Endothelial cell of umbilical vein (primary cell): ENCODE data around the gene DNAH6. TPM values are rescaled to one million over a fixed set of nuclear protein-coding genes. Genes with fewer than 3 reads are reported as not detected.

Source experiments
- BruUV-seq: library from RNA; stranded (reverse); fragments of 400-500 nt; replicated peaks from 2 replicates; lab custom pipeline; 2021; lab: Mats Ljungman, UMichigan
- CTCF ChIA-PET: fragments of 300-600, 350-600 bp; sonication (Branson Sonifier 250); formaldehyde crosslinking; loops from one replicate; lab custom pipeline; 2021; ENCODE audit warnings: antibody characterized with exemption, inconsistent platforms; lab: Charles Lee
- POLR2A ChIA-PET: fragments of 300-600, 350-600 bp; sonication (Branson Sonifier 250); formaldehyde crosslinking; loops from one replicate; lab custom pipeline; 2021; ENCODE audit warnings: antibody characterized with exemption, inconsistent platforms; lab: Charles Lee
- DNase-seq: peaks from one replicate; pipeline ENCODE4 v3.0.0-alpha.2; 2011; ENCODE audit warnings: low read depth, low spot score
- FAIRE-seq: peaks from 2 replicates; lab custom pipeline; 2011; peaks lifted over from hg19 to GRCh38; lab: Jason Lieb, UNC
- H2AFZ ChIP-seq: 2 replicates; pipeline ENCODE4 v1.6.0; 2012; ENCODE audit warnings: low read depth, low read length, control low read depth, inconsistent platforms
- H3K27ac ChIP-seq: 2 replicates; pipeline ENCODE4 v1.5.1; 2011; ENCODE audit warnings: low read depth, mild to moderate bottlenecking, control low read depth, low read length, moderate library complexity; ENCODE audit not compliant: insufficient read depth
- H3K27me3 ChIP-seq, 2 experiments: 2 replicates each; pipeline versions ENCODE4 v1.6.0 to v1.6.1; 2011; ENCODE audit warnings: low read length in 2 of 2, mixed read lengths in 1 of 2; ENCODE audit not compliant: control insufficient read depth in 2 of 2, insufficient read depth in 2 of 2
- H3K36me3 ChIP-seq, 2 experiments: 2 replicates in 1 of 2; 3 replicates in 1 of 2; pipeline ENCODE4 v1.5.1; 2011; ENCODE audit warnings: low read length in 2 of 2, mild to moderate bottlenecking in 1 of 2, moderate library complexity in 1 of 2; ENCODE audit not compliant: control insufficient read depth in 2 of 2, insufficient read depth in 2 of 2; ENCODE audit errors: extremely low read depth in 1 of 2
- H3K4me1 ChIP-seq: 3 replicates; pipeline ENCODE4 v1.5.1; 2011; ENCODE audit warnings: mild to moderate bottlenecking, low read length; ENCODE audit not compliant: control insufficient read depth, insufficient read depth; ENCODE audit errors: extremely low read depth
- H3K4me2 ChIP-seq: 2 replicates; pipeline ENCODE4 v1.6.1; 2011; ENCODE audit warnings: low read length, control low read depth, mixed read lengths; ENCODE audit not compliant: insufficient read depth
- H3K4me3 ChIP-seq, 3 experiments: fragments of 200-600 bp in 1 of 3; sonication (generic), shearing (Covaris generic) in 1 of 3; replicated peaks in 1 of 3; 2 replicates each; pipeline ENCODE4 v1.5.1; 2011 to 2016; ENCODE audit warnings: control low read depth in 3 of 3, low read length in 3 of 3, mild to moderate bottlenecking in 2 of 3, inconsistent platforms in 1 of 3, low read depth in 1 of 3, moderate library complexity in 1 of 3; ENCODE audit not compliant: insufficient read depth in 1 of 3
- H3K79me2 ChIP-seq: 2 replicates; pipeline ENCODE4 v1.6.0; 2012; ENCODE audit warnings: low read length, inconsistent platforms; ENCODE audit not compliant: control insufficient read depth, insufficient read depth
- H3K9ac ChIP-seq: replicated peaks from 2 replicates; pipeline ENCODE3; 2011; ENCODE audit warnings: low read length, control low read depth; ENCODE audit not compliant: insufficient read depth; ENCODE audit errors: extremely low read depth
- H3K9me1 ChIP-seq: replicated peaks from 3 replicates; pipeline ENCODE4 v1.6.0; 2011; ENCODE audit warnings: mild to moderate bottlenecking, low read length; ENCODE audit not compliant: control insufficient read depth, insufficient read depth; ENCODE audit errors: extremely low read depth
- H3K9me3 ChIP-seq: replicated peaks from 2 replicates; pipeline ENCODE4 v1.5.1; 2012; ENCODE audit warnings: low read length, inconsistent platforms; ENCODE audit not compliant: control insufficient read depth, insufficient read depth
- H4K20me1 ChIP-seq: replicated peaks from 2 replicates; pipeline ENCODE3; 2011; ENCODE audit warnings: mild to moderate bottlenecking, low read length; ENCODE audit not compliant: control insufficient read depth, insufficient read depth; ENCODE audit errors: extremely low read depth
- EZH2 ChIP-seq: IDR thresholded peaks from 2 replicates; pipeline ENCODE4 v1.6.1; 2012; ENCODE audit warnings: borderline replicate concordance, low read depth, mild to moderate bottlenecking, moderate library complexity, low read length, inconsistent platforms; ENCODE audit not compliant: severe bottlenecking
- FOS ChIP-seq: IDR thresholded peaks from 2 replicates; pipeline ENCODE4 v1.6.1; 2011; ENCODE audit warnings: mild to moderate bottlenecking, low read length, moderate library complexity, borderline replicate concordance; ENCODE audit not compliant: insufficient read depth
- GATA2 ChIP-seq: IDR thresholded peaks from 2 replicates; pipeline ENCODE4 v1.7.0; 2011; ENCODE audit warnings: low read depth, mild to moderate bottlenecking, moderate library complexity, mixed read lengths, low read length; ENCODE audit not compliant: insufficient read length, insufficient read depth
- MYC ChIP-seq: IDR thresholded peaks from one replicate; pipeline ENCODE4 v1.6.1; 2011; ENCODE audit warnings: mild to moderate bottlenecking, low read depth, low read length
- POLR2A ChIP-seq: IDR thresholded peaks from 2 replicates; pipeline ENCODE4 v1.6.1; 2012; ENCODE audit warnings: low read depth, mild to moderate bottlenecking, control low read depth, low read length
- POLR2AphosphoS5 ChIP-seq: IDR thresholded peaks from 2 replicates; pipeline ENCODE4 v1.6.1; 2012; ENCODE audit warnings: low read depth, mild to moderate bottlenecking, control low read depth, low read length, moderate library complexity; ENCODE audit not compliant: insufficient read depth
- dilution Hi-C: fragments of 300-500 bp; cut with MboI; formaldehyde crosslinking; loops from one replicate; pipeline ENCODE4 v1.15.0; 2019; ENCODE audit warnings: low sequenced_read_pairs; ENCODE audit not compliant: extremely low pct_ligation_motif_present
- intact Hi-C: fragments of 100-400 bp; cut with micrococcal nuclease; formaldehyde crosslinking; loops from one replicate; pipeline ENCODE4 v1.10.0; 2022
- polyA plus RNA-seq, 4 experiments: library from polyadenylated mRNA; depleted of rRNA in 3 of 4; stranded (reverse) in 3 of 4; unstranded in 1 of 4; fragments of >200 nt; gene quantifications; 2 replicates each; pipeline versions ENCODE4 v1.2.1 to v1.2.3, GENCODE V29; 2011 to 2012; ENCODE audit warnings: missing spikeins in 1 of 4
- total RNA-seq: library from RNA; stranded (reverse); gene quantifications from 2 replicates; pipeline ENCODE4 v1.2.3, GENCODE V29; 2021
- TF ChIP-seq, protein P1 (sequence below), 2 donors: IDR thresholded peaks; 1 replicate in 1 of 2; 2 replicates in 1 of 2; pipeline ENCODE4 v1.5.1; 2011; ENCODE audit warnings: low read length in 2 of 2, mild to moderate bottlenecking in 2 of 2, moderate library complexity in 2 of 2, control low read depth in 1 of 2, inconsistent platforms in 1 of 2, low read depth in 1 of 2; ENCODE audit not compliant: insufficient read depth in 1 of 2; ENCODE audit errors: extremely low read depth in 1 of 2
- TF ChIP-seq, protein P2 (sequence below): IDR thresholded peaks from 2 replicates; pipeline ENCODE4 v1.6.1; 2011; ENCODE audit not compliant: insufficient read depth, insufficient read length

DNAH6 gene
- total and polyA plus RNA-seq, 2 donors (not counting 3 experiments of a cell fraction or from before 2014, with no cell fraction given), result 0.24 TPM; not detected in 1

- Histone ChIP-seq H3K4me3 (no peak overlapping the region), H3K9ac (no peak overlapping the region), H3K36me3 (no peaks in the 10 kb centered on the region), H2AFZ (no peak overlapping the region), H3K9me1 (no peaks in the 10 kb centered on the region), H3K27ac (no peak overlapping the region), H4K20me1 (no peaks in the 10 kb centered on the region), H3K27me3 (no peaks in the 10 kb centered on the region), H3K79me2 (no peaks in the 10 kb centered on the region), H3K4me2 (no peak overlapping the region), H3K9me3 (no peaks in the 10 kb centered on the region), H3K4me1 (no peaks in the 10 kb centered on the region)
- dilution Hi-C loops (no loop called here), intact Hi-C loops (no loop called here)
- ChIA-PET CTCF (no interaction called here), POLR2A (no interaction called here)
- TF ChIP-seq POLR2A (no peak), GATA2 (no peak), POLR2AphosphoS5 (no peak), FOS (no peak), EZH2 (no peak), MYC (no peak)
- TF ChIP-seq, protein P1, sequence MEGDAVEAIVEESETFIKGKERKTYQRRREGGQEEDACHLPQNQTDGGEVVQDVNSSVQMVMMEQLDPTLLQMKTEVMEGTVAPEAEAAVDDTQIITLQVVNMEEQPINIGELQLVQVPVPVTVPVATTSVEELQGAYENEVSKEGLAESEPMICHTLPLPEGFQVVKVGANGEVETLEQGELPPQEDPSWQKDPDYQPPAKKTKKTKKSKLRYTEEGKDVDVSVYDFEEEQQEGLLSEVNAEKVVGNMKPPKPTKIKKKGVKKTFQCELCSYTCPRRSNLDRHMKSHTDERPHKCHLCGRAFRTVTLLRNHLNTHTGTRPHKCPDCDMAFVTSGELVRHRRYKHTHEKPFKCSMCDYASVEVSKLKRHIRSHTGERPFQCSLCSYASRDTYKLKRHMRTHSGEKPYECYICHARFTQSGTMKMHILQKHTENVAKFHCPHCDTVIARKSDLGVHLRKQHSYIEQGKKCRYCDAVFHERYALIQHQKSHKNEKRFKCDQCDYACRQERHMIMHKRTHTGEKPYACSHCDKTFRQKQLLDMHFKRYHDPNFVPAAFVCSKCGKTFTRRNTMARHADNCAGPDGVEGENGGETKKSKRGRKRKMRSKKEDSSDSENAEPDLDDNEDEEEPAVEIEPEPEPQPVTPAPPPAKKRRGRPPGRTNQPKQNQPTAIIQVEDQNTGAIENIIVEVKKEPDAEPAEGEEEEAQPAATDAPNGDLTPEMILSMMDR (IDR thresholded peaks at IDR 0.05; ENCODE audit: extremely low read depth in 1 of 2, insufficient read depth in 1 of 2, low read depth in 1 of 2, low read length in 2 of 2), result no peak
- TF ChIP-seq, protein P2, sequence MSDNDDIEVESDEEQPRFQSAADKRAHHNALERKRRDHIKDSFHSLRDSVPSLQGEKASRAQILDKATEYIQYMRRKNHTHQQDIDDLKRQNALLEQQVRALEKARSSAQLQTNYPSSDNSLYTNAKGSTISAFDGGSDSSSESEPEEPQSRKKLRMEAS, result no peak
- DNase-seq (no peak), FAIRE-seq (no peak)
- no TSS peak for BruUV-seq
These were observed 313.4 kb downstream of the DNAH6 start for GRCh38 chr2:84829693-84830092.
